IMR-90 (cell line): ENCODE data around the gene LYRM9. TPM values are rescaled to one million over a fixed set of nuclear protein-coding genes. Genes with fewer than 3 reads are reported as not detected.

Source experiments
- ATAC-seq: fragments of 200-7000 bp; cut with Tn5 transposase; 2 replicates; pipeline ENCODE4 v1.9.1; 2020; ENCODE audit warnings: low read depth, mild to moderate bottlenecking, moderate library complexity
- BruUV-seq: library from RNA; stranded (reverse); fragments of 400-500 nt; replicated peaks from 2 replicates; lab custom pipeline; 2021; lab: Mats Ljungman, UMichigan
- CTCF ChIA-PET: fragments of 300-600 bp; formaldehyde crosslinking; extraction: SDS; loops from one replicate; lab custom pipeline; 2021; ENCODE audit warnings: antibody characterized with exemption; lab: Yijun Ruan, JAX
- POLR2A ChIA-PET: fragments of 300-600 bp; sonication (Branson Sonifier 250); formaldehyde crosslinking; loops from one replicate; lab custom pipeline; 2022; ENCODE audit warnings: antibody characterized with exemption; ENCODE audit not compliant: unreplicated experiment; lab: Charles Lee
- DNase-seq: peaks from one replicate; pipeline ENCODE4 v3.0.0; 2013
- H2AFZ ChIP-seq: replicated peaks from 2 replicates; pipeline ENCODE3; 2013; ENCODE audit warnings: low read length, mild to moderate bottlenecking; ENCODE audit not compliant: poor library complexity
- H2AK5ac ChIP-seq: 2 replicates; pipeline ENCODE4 v1.6.1; 2013; ENCODE audit warnings: low read depth, low read length, inconsistent platforms
- H2AK9ac ChIP-seq: replicated peaks from 2 replicates; pipeline ENCODE3; 2013; ENCODE audit warnings: mild to moderate bottlenecking, low read depth, low read length, moderate library complexity; ENCODE audit not compliant: poor library complexity
- H2BK120ac ChIP-seq: 2 replicates; pipeline ENCODE4 v1.6.1; 2013; ENCODE audit warnings: low read depth, low read length, inconsistent platforms
- H2BK15ac ChIP-seq: 3 replicates; pipeline ENCODE4 v1.6.1; 2013; ENCODE audit warnings: low read depth, low read length, inconsistent platforms
- H2BK20ac ChIP-seq: 2 replicates; pipeline ENCODE4 v1.6.1; 2013; ENCODE audit warnings: low read depth, mild to moderate bottlenecking, inconsistent platforms, low read length, moderate library complexity
- H2BK5ac ChIP-seq: 2 replicates; pipeline ENCODE4 v1.6.1; 2013; ENCODE audit warnings: mild to moderate bottlenecking, low read depth, low read length, inconsistent platforms; ENCODE audit not compliant: poor library complexity, severe bottlenecking
- H3K14ac ChIP-seq: replicated peaks from 2 replicates; pipeline ENCODE4 v1.6.1; 2013; ENCODE audit warnings: low read depth, low read length, inconsistent platforms
- H3K18ac ChIP-seq: 2 replicates; pipeline ENCODE4 v1.6.1; 2013; ENCODE audit warnings: low read depth, low read length, control low read depth
- H3K23ac ChIP-seq: 2 replicates; pipeline ENCODE4 v1.6.1; 2013; ENCODE audit warnings: low read depth, low read length, inconsistent platforms
- H3K27ac ChIP-seq: 2 replicates; pipeline ENCODE4 v1.5.1; 2013; ENCODE audit warnings: mild to moderate bottlenecking, control low read depth, low read length; ENCODE audit not compliant: insufficient read depth
- H3K27me3 ChIP-seq: 2 replicates; pipeline ENCODE4 v1.6.1; 2013; ENCODE audit warnings: low read length; ENCODE audit not compliant: control insufficient read depth, insufficient read depth
- H3K36me3 ChIP-seq: 2 replicates; pipeline ENCODE4 v1.6.1; 2013; ENCODE audit warnings: low read length, mixed read lengths; ENCODE audit not compliant: control insufficient read depth, insufficient read depth
- H3K4ac ChIP-seq: 2 replicates; pipeline ENCODE4 v1.6.1; 2013; ENCODE audit warnings: low read depth, low read length, inconsistent platforms
- H3K4me1 ChIP-seq: 2 replicates; pipeline ENCODE4 v1.6.1; 2013; ENCODE audit warnings: low read length, mixed read lengths; ENCODE audit not compliant: control insufficient read depth, insufficient read depth
- H3K4me2 ChIP-seq: 2 replicates; pipeline ENCODE4 v1.6.1; 2013; ENCODE audit warnings: low read depth, mild to moderate bottlenecking, control low read depth, low read length, moderate library complexity
- H3K4me3 ChIP-seq: 2 replicates; pipeline ENCODE4 v1.5.1; 2013; ENCODE audit warnings: low read depth, mild to moderate bottlenecking, control low read depth, low read length, moderate library complexity; ENCODE audit not compliant: insufficient read depth
- H3K56ac ChIP-seq: 2 replicates; pipeline ENCODE4 v1.6.1; 2013; ENCODE audit warnings: low read length, inconsistent platforms; ENCODE audit not compliant: insufficient read depth; ENCODE audit errors: extremely low read depth
- H3K79me1 ChIP-seq, 2 experiments: 2 replicates each; pipeline ENCODE4 v1.6.1; 2013; ENCODE audit warnings: low read length in 2 of 2, inconsistent platforms in 1 of 2, low read depth in 1 of 2
- H3K9ac ChIP-seq: 2 replicates; pipeline ENCODE4 v1.6.1; 2013; ENCODE audit warnings: low read depth, low read length, control low read depth
- H3K9me1 ChIP-seq: 2 replicates; pipeline ENCODE4 v1.6.1; 2013; ENCODE audit warnings: low read length, inconsistent platforms; ENCODE audit not compliant: insufficient read depth
- H3K9me3 ChIP-seq: 2 replicates; pipeline ENCODE4 v1.6.1; 2013; ENCODE audit warnings: low read length; ENCODE audit not compliant: control insufficient read depth, insufficient read depth
- H4K20me1 ChIP-seq: 2 replicates; pipeline ENCODE4 v1.6.1; 2013; ENCODE audit warnings: low read length, inconsistent platforms; ENCODE audit not compliant: insufficient read depth
- H4K5ac ChIP-seq: 2 replicates; pipeline ENCODE4 v1.6.1; 2013; ENCODE audit warnings: mild to moderate bottlenecking, low read depth, low read length, control low read depth
- H4K8ac ChIP-seq, 2 experiments: 2 replicates each; pipeline ENCODE4 v1.6.1; 2013; ENCODE audit warnings: low read depth in 2 of 2, low read length in 2 of 2, control low read depth in 1 of 2, inconsistent platforms in 1 of 2
- H4K91ac ChIP-seq: 2 replicates; pipeline ENCODE4 v1.6.1; 2013; ENCODE audit warnings: low read depth, low read length, inconsistent platforms; ENCODE audit not compliant: insufficient read depth
- CEBPB ChIP-seq: IDR thresholded peaks from 2 replicates; pipeline ENCODE4 v1.6.1; 2012; ENCODE audit warnings: low read depth, low read length, improper control_type of control experiment
- FOS ChIP-seq: fragments of 150-350 bp; IDR thresholded peaks from 2 replicates; pipeline ENCODE4 v1.6.1; 2016; ENCODE audit warnings: low read depth, low read length
- MAZ ChIP-seq: IDR thresholded peaks from 2 replicates; pipeline ENCODE4 v1.6.1; 2012; ENCODE audit warnings: low read depth, mild to moderate bottlenecking, low read length, improper control_type of control experiment, moderate library complexity, borderline replicate concordance
- MXI1 ChIP-seq: IDR thresholded peaks from 2 replicates; pipeline ENCODE4 v1.6.1; 2012; ENCODE audit warnings: low read depth, mild to moderate bottlenecking, low read length, moderate library complexity, borderline replicate concordance
- POLR2A ChIP-seq: IDR thresholded peaks from 2 replicates; pipeline ENCODE4 v1.6.1; 2012; ENCODE audit warnings: mild to moderate bottlenecking, low read depth, low read length
- RAD21 ChIP-seq: IDR thresholded peaks from 2 replicates; pipeline ENCODE4 v1.6.1; 2012; ENCODE audit warnings: low read length, improper control_type of control experiment
- RFX5 ChIP-seq: IDR thresholded peaks from 2 replicates; pipeline ENCODE4 v1.8.0; 2012; ENCODE audit warnings: low read depth, mild to moderate bottlenecking, low read length, moderate library complexity
- SMC3 ChIP-seq: fragments of 150-350 bp; IDR thresholded peaks from 2 replicates; pipeline ENCODE4 v1.6.1; 2016; ENCODE audit warnings: low read depth, mild to moderate bottlenecking, antibody characterized with exemption, low read length, moderate library complexity
- WGBS, 2 experiments: methylation state at CpG; one replicate each; pipeline versions ENCODE4 v1.1.5 to v1.1.7; 2013; ENCODE audit warnings: missing lambda C conversion rate in 2 of 2; ENCODE audit not compliant: insufficient read length in 1 of 2; ENCODE audit errors: extremely low coverage in 2 of 2; 5-methylcytosine and 5-hydroxymethylcytosine counted together
- dilution Hi-C: fragments of 300-500 bp; cut with HindIII; formaldehyde crosslinking; loops from one replicate; pipeline ENCODE4 v1.14.3; 2018; ENCODE audit warnings: low sequenced_read_pairs; ENCODE audit not compliant: unreplicated experiment
- in situ Hi-C: fragments of 300-500 bp; cut with MboI; formaldehyde crosslinking; loops from 3 replicates; pipeline ENCODE4 v1.14.3; 2019; ENCODE audit warnings: low sequenced_read_pairs, inconsistent platforms, mixed read lengths
- intact Hi-C: fragments of 100-400 bp; cut with micrococcal nuclease; formaldehyde crosslinking; loops from 2 replicates; pipeline ENCODE4 v1.10.0; 2022
- polyA plus RNA-seq, 3 experiments: library from polyadenylated mRNA; depleted of rRNA; stranded (reverse); fragments of >200 nt; gene quantifications; 2 replicates each; pipeline ENCODE4 v1.2.3, GENCODE V29; 2012; ENCODE audit warnings: low replicate concordance in 1 of 3
- total RNA-seq: library from RNA; depleted of rRNA; stranded (reverse); fragments of >200 nt; gene quantifications from 2 replicates; pipeline ENCODE4 v1.2.3, GENCODE V29; 2012
- TF ChIP-seq, protein P1 (sequence below): conservative IDR thresholded peaks from 2 replicates; pipeline ENCODE4 v1.5.1; 2012; ENCODE audit warnings: mild to moderate bottlenecking, low read depth, low read length, improper control_type of control experiment

LYRM9 gene
- total and polyA plus RNA-seq, 2 of the 4 experiments (the other 2 are of a cell fraction) = 3.2 to 4.8 TPM

DNA sequence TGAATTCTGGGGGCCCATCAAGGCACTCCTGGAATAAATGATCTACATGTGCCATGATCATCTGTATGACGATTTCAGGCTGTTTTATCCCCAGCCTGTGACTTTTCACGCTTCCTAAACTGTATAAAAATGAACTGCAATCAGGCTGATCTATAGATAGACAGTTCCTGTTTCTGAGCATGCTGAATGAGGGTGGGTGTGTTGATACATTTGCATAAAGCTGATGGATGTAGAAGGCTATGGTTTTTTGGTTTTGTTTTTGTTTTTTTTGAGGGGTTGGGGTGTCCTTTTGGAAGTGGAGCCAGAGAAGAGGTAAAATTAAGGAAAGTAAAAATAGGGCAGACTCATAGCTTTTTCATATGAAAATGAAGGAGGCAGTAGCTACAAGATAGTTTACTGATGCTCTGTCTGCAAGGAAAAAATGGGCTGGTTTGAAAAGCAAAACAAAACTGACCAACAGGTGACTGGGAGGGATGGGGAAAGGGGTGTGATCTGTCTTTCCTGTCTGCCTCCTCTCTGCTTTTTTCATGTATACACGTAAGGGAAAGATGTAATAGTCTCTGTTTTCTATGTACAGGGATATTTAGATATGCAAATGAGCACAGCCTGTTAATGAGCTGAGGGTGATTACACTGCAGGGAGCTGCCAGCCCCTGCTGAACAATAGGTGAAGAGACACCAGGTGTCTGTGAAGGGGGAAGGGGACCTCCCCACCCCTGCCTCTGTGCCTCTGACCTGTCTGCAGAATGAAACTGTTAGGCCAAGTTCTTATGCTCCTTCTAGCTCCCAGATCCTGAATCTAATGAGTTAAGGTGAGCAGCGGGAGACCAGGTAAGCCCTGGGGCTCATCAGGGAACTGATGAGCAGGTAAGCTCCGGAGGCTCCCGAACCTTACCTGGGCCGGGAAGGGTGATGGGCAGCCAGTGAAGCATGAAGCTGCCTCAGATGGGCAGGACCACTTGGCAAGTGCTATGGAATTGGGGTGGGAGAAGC lies 46.6 kb upstream of the LYRM9 start (continued):
- no peak for TF ChIP-seq FOS
- TF ChIP-seq MXI1 = no peak

DNA sequence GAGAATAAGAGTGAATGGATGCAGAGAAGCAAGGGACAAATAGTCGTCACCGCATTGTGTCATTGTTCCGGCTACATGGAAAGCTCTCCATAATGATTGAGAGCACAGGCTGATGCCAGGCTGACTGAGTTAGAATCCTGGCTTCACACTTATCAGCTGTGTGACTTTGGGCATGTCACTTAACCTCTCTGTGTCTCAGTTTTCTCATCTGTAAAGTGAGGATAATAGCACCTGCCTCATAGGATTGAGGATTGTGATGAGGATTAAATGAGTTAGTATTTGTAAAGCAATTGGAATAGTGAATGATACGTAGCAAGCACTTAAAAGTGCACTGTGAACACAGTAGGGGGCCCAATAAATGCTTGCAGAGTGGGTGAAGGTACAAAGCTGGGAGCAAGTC lies 45.7 kb upstream of the LYRM9 start:
- intact Hi-C loops = no loop called here
- Histone ChIP-seq H3K79me1 (no peaks in the 10 kb centered on the region), H3K18ac (no peak overlapping the region), H3K4me1 (no peaks in the 10 kb centered on the region), H3K9ac (no peak overlapping the region), H3K9me1 (no peaks in the 10 kb centered on the region), H3K9me3 (no peaks in the 10 kb centered on the region), H4K5ac (no peak overlapping the region), H3K14ac (no peak overlapping the region), H3K27me3 (peaks cover 24% of the 10 kb centered on the region), H4K20me1 (no peaks in the 10 kb centered on the region), H2BK5ac (no peak overlapping the region), H3K23ac (no peak overlapping the region), H2AK9ac (no peak overlapping the region), H3K56ac (no peak overlapping the region), H2BK20ac (no peak overlapping the region), H3K4me2 (no peak overlapping the region), H3K36me3 (no peaks in the 10 kb centered on the region), H2BK120ac (no peak overlapping the region), H2AFZ (no peak overlapping the region), H2AK5ac (no peak overlapping the region), H3K4me3 (no peak overlapping the region), H4K8ac (no peak overlapping the region), H4K91ac (no peak overlapping the region), H2BK15ac (no peak overlapping the region), H3K4ac (no peak overlapping the region), H3K27ac (no peak overlapping the region)
- ChIA-PET CTCF (no interaction called here), POLR2A (no interaction called here)
- dilution Hi-C loops = no loop called here
- no CpG with 5 or more reads among the region's 4 CpGs for WGBS, 2 experiments
- no TSS peak for BruUV-seq
- in situ Hi-C loops = no loop called here
- ATAC-seq = no peak
- TF ChIP-seq MXI1 (no peak), POLR2A (no peak), MAZ (no peak), RAD21 (no peak), FOS (no peak), CEBPB (no peak), RFX5 (no peak), SMC3 (no peak)
- TF ChIP-seq, protein P1, sequence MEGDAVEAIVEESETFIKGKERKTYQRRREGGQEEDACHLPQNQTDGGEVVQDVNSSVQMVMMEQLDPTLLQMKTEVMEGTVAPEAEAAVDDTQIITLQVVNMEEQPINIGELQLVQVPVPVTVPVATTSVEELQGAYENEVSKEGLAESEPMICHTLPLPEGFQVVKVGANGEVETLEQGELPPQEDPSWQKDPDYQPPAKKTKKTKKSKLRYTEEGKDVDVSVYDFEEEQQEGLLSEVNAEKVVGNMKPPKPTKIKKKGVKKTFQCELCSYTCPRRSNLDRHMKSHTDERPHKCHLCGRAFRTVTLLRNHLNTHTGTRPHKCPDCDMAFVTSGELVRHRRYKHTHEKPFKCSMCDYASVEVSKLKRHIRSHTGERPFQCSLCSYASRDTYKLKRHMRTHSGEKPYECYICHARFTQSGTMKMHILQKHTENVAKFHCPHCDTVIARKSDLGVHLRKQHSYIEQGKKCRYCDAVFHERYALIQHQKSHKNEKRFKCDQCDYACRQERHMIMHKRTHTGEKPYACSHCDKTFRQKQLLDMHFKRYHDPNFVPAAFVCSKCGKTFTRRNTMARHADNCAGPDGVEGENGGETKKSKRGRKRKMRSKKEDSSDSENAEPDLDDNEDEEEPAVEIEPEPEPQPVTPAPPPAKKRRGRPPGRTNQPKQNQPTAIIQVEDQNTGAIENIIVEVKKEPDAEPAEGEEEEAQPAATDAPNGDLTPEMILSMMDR = no peak
- no peak for DNase-seq
